Measurements from ENCODE around the gene IGF2R.

- TF ChIP-seq CTCF (IDR thresholded peaks at IDR 0.05) (no peak), POLR2AphosphoS5 (IDR thresholded peaks at IDR 0.05) (no peak)
Measured at GRCh38 chr6:159980474-159980873, 11.6 kb downstream of the IGF2R start.
